Measurements from ENCODE around the gene SNAP91. TPM values are rescaled to one million over a fixed set of nuclear protein-coding genes. Genes with fewer than 3 reads are reported as not detected.

Gene SNAP91
- total RNA-seq, 1 experiment from 2014 or later: 0.70 TPM

DNA sequence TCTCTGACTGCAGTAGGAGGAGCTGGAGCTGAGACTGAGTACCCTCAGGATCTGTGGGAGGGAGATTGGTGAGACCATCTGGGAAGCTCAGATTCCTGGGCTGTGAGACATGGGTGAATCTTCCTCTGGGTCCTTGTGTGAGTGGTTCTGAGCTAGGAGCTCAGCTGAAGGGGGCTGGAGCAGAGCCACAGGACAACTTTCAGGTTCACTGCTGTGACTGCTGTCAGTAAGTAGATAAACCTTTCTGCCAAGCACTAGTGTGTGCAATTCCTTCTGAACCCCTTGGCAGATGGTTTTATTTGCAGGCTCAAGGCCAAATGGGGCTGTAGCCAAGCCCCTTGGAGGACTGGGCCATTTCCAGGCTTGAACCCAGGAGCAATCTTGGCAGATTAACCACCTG, 49.6 kb upstream of the SNAP91 start (continued):
- TF ChIP-seq, protein P1, sequence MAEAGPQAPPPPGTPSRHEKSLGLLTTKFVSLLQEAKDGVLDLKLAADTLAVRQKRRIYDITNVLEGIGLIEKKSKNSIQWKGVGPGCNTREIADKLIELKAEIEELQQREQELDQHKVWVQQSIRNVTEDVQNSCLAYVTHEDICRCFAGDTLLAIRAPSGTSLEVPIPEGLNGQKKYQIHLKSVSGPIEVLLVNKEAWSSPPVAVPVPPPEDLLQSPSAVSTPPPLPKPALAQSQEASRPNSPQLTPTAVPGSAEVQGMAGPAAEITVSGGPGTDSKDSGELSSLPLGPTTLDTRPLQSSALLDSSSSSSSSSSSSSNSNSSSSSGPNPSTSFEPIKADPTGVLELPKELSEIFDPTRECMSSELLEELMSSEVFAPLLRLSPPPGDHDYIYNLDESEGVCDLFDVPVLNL (CRISPR knock-in tag; IDR thresholded peaks at IDR 0.05; ENCODE audit: borderline replicate concordance, low read depth): no peak
- TF ChIP-seq IRF1 (CRISPR knock-in tag; IDR thresholded peaks at IDR 0.05): no peak
- TF ChIP-seq, protein P2, sequence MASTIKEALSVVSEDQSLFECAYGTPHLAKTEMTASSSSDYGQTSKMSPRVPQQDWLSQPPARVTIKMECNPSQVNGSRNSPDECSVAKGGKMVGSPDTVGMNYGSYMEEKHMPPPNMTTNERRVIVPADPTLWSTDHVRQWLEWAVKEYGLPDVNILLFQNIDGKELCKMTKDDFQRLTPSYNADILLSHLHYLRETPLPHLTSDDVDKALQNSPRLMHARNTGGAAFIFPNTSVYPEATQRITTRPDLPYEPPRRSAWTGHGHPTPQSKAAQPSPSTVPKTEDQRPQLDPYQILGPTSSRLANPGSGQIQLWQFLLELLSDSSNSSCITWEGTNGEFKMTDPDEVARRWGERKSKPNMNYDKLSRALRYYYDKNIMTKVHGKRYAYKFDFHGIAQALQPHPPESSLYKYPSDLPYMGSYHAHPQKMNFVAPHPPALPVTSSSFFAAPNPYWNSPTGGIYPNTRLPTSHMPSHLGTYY (CRISPR knock-in tag; IDR thresholded peaks at IDR 0.05): no peak
- TF ChIP-seq ZNF532 (CRISPR knock-in tag; IDR thresholded peaks at IDR 0.05; ENCODE audit: borderline replicate concordance): no peak
- TF ChIP-seq, protein P3, sequence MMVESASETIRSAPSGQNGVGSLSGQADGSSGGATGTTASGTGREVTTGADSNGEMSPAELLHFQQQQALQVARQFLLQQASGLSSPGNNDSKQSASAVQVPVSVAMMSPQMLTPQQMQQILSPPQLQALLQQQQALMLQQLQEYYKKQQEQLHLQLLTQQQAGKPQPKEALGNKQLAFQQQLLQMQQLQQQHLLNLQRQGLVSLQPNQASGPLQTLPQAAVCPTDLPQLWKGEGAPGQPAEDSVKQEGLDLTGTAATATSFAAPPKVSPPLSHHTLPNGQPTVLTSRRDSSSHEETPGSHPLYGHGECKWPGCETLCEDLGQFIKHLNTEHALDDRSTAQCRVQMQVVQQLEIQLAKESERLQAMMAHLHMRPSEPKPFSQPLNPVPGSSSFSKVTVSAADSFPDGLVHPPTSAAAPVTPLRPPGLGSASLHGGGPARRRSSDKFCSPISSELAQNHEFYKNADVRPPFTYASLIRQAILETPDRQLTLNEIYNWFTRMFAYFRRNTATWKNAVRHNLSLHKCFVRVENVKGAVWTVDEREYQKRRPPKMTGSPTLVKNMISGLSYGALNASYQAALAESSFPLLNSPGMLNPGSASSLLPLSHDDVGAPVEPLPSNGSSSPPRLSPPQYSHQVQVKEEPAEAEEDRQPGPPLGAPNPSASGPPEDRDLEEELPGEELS (CRISPR knock-in tag; IDR thresholded peaks at IDR 0.05): no peak

GRCh38 chr6:83757021-83757420, 48.1 kb upstream of the SNAP91 start:
- CTCF ChIA-PET: no interaction called here
- H3K4me3 Mint-ChIP-seq: no peak overlapping the region
- peaks cover 45% of the 10 kb centered on the region for H3K9me3 Mint-ChIP-seq
- TF ChIP-seq EMX1 (CRISPR knock-in tag; IDR thresholded peaks at IDR 0.05): no peak
- TF ChIP-seq FOXP1 (CRISPR knock-in tag; IDR thresholded peaks at IDR 0.05; ENCODE audit: borderline replicate concordance): no peak
- TF ChIP-seq CREM (CRISPR knock-in tag; IDR thresholded peaks at IDR 0.05): no peak
- TF ChIP-seq, protein P4, sequence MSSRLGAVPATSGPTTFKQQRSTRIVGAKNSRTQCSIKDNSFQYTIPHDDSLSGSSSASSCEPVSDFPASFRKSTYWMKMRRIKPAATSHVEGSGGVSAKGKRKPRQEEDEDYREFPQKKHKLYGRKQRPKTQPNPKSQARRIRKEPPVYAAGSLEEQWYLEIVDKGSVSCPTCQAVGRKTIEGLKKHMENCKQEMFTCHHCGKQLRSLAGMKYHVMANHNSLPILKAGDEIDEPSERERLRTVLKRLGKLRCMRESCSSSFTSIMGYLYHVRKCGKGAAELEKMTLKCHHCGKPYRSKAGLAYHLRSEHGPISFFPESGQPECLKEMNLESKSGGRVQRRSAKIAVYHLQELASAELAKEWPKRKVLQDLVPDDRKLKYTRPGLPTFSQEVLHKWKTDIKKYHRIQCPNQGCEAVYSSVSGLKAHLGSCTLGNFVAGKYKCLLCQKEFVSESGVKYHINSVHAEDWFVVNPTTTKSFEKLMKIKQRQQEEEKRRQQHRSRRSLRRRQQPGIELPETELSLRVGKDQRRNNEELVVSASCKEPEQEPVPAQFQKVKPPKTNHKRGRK (CRISPR knock-in tag; IDR thresholded peaks at IDR 0.05; ENCODE audit: borderline replicate concordance): no peak
- no peak for TF ChIP-seq IRF2 (CRISPR knock-in tag; IDR thresholded peaks at IDR 0.05; ENCODE audit: borderline replicate concordance, low read depth)
- TF ChIP-seq FOXK1 (CRISPR knock-in tag; IDR thresholded peaks at IDR 0.05): no peak
- TF ChIP-seq, protein P5, sequence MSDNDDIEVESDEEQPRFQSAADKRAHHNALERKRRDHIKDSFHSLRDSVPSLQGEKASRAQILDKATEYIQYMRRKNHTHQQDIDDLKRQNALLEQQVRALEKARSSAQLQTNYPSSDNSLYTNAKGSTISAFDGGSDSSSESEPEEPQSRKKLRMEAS (CRISPR knock-in tag; IDR thresholded peaks at IDR 0.05): no peak
- TF ChIP-seq NR3C1 (CRISPR knock-in tag; conservative IDR thresholded peaks at IDR 0.05; ENCODE audit: low read depth): no peak
- TF ChIP-seq ZNF219 (CRISPR knock-in tag; IDR thresholded peaks at IDR 0.05; ENCODE audit: borderline replicate concordance): no peak
- no peak for TF ChIP-seq ZNF416 (CRISPR knock-in tag; IDR thresholded peaks at IDR 0.05)
- no peak for TF ChIP-seq GABPB1 (CRISPR knock-in tag; IDR thresholded peaks at IDR 0.05)
- TF ChIP-seq CREB1 (CRISPR knock-in tag; IDR thresholded peaks at IDR 0.05): no peak
- TF ChIP-seq, protein P3 (CRISPR knock-in tag; IDR thresholded peaks at IDR 0.05): no peak
- no peak for TF ChIP-seq ZNF317 (CRISPR knock-in tag; IDR thresholded peaks at IDR 0.05; ENCODE audit: borderline replicate concordance, low read depth)
- TF ChIP-seq, protein P6, sequence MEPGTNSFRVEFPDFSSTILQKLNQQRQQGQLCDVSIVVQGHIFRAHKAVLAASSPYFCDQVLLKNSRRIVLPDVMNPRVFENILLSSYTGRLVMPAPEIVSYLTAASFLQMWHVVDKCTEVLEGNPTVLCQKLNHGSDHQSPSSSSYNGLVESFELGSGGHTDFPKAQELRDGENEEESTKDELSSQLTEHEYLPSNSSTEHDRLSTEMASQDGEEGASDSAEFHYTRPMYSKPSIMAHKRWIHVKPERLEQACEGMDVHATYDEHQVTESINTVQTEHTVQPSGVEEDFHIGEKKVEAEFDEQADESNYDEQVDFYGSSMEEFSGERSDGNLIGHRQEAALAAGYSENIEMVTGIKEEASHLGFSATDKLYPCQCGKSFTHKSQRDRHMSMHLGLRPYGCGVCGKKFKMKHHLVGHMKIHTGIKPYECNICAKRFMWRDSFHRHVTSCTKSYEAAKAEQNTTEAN (CRISPR knock-in tag; IDR thresholded peaks at IDR 0.05): no peak
- no peak for TF ChIP-seq TEAD1 (CRISPR knock-in tag; IDR thresholded peaks at IDR 0.05)

More at GRCh38 chr6:83757021-83757420, 48.1 kb upstream of the SNAP91 start:
- Mint-ChIP-seq H3K27ac (no peak overlapping the region), H3K4me1 (no peaks in the 10 kb centered on the region), H3K36me3 (peaks cover 4% of the 10 kb centered on the region; the same call in 1 of the 2 replicates), H3K27me3 (ENCODE audit: low read depth) (no peaks in the 10 kb centered on the region; the same call in 1 of the 2 replicates)
- DNase-seq (ENCODE audit: low spot score): no peak
- no peak for ATAC-seq
- POLR2A ChIA-PET: no interaction called here
